ENCODE results near the gene STXBP4. TPM values are rescaled to one million over a fixed set of nuclear protein-coding genes. Genes with fewer than 3 reads are reported as not detected.

STXBP4 gene
- total RNA-seq, 1 donor from 2014 or later: 31.8 TPM

GRCh38 chr17:55210292-55210691 is 241.7 kb downstream of the STXBP4 start:
- no peak for TF ChIP-seq CTCF (IDR thresholded peaks at IDR 0.05; ENCODE audit: unreplicated experiment)
- H3K36me3 Mint-ChIP-seq: no peaks in the 10 kb centered on the region
- no peak for DNase-seq (ENCODE audit: low spot score in 2 of 2, unreplicated experiment in 2 of 2)
- H3K4me3 Mint-ChIP-seq: no peak overlapping the region
- H3K4me1 Mint-ChIP-seq: peaks cover 21% of the 10 kb centered on the region
- no peaks in the 10 kb centered on the region for H3K27me3 Mint-ChIP-seq (ENCODE audit: low read depth)
- H3K9me3 Mint-ChIP-seq: no peaks in the 10 kb centered on the region
- H3K27ac Mint-ChIP-seq: peak overlapping the region; percentile 30

- TF ChIP-seq CTCF (IDR thresholded peaks at IDR 0.05; ENCODE audit: unreplicated experiment): no peak
Observed at GRCh38 chr17:55212880-55213279, 244.3 kb downstream of the STXBP4 start.

GRCh38 chr17:55215711-55216110 is 247.1 kb downstream of the STXBP4 start:
- H3K4me3 Mint-ChIP-seq: no peak overlapping the region
- H3K27ac Mint-ChIP-seq: no peak overlapping the region
- peaks cover 26% of the 10 kb centered on the region for H3K27me3 Mint-ChIP-seq (ENCODE audit: low read depth)
- DNase-seq (ENCODE audit: low spot score in 2 of 2, unreplicated experiment in 2 of 2): no peak
- no peak for TF ChIP-seq CTCF (IDR thresholded peaks at IDR 0.05; ENCODE audit: unreplicated experiment)
- peaks cover 5% of the 10 kb centered on the region for H3K36me3 Mint-ChIP-seq
- H3K4me1 Mint-ChIP-seq: peaks cover 9% of the 10 kb centered on the region
- peaks cover 9% of the 10 kb centered on the region for H3K9me3 Mint-ChIP-seq

More at GRCh38 chr17:55212880-55213279, 244.3 kb downstream of the STXBP4 start:
- no peak for DNase-seq (ENCODE audit: low spot score in 2 of 2, unreplicated experiment in 2 of 2)
- H3K9me3 Mint-ChIP-seq: peaks cover 9% of the 10 kb centered on the region
- H3K4me3 Mint-ChIP-seq: no peak overlapping the region
- no peak overlapping the region for H3K27ac Mint-ChIP-seq
- peaks cover 6% of the 10 kb centered on the region for H3K27me3 Mint-ChIP-seq (ENCODE audit: low read depth)
- peaks cover 21% of the 10 kb centered on the region for H3K4me1 Mint-ChIP-seq
- H3K36me3 Mint-ChIP-seq: peaks cover 5% of the 10 kb centered on the region

GRCh38 chr17:55216888-55217287 is 248.3 kb downstream of the STXBP4 start:
- H3K36me3 Mint-ChIP-seq: peaks cover 5% of the 10 kb centered on the region
- H3K4me3 Mint-ChIP-seq: no peak overlapping the region
- H3K4me1 Mint-ChIP-seq: peaks cover 2% of the 10 kb centered on the region
- DNase-seq (ENCODE audit: low spot score in 2 of 2, unreplicated experiment in 2 of 2): no peak
- TF ChIP-seq CTCF (IDR thresholded peaks at IDR 0.05; ENCODE audit: unreplicated experiment): no peak
- H3K9me3 Mint-ChIP-seq: peaks cover 9% of the 10 kb centered on the region
- H3K27ac Mint-ChIP-seq: no peak overlapping the region
- H3K27me3 Mint-ChIP-seq (ENCODE audit: low read depth): peaks cover 29% of the 10 kb centered on the region

GRCh38 chr17:55219459-55219858 is 250.9 kb downstream of the STXBP4 start:
- peaks cover 5% of the 10 kb centered on the region for H3K36me3 Mint-ChIP-seq
- peaks cover 9% of the 10 kb centered on the region for H3K9me3 Mint-ChIP-seq
- H3K27ac Mint-ChIP-seq: no peak overlapping the region
- no peak for TF ChIP-seq CTCF (IDR thresholded peaks at IDR 0.05; ENCODE audit: unreplicated experiment)
- H3K4me1 Mint-ChIP-seq: no peaks in the 10 kb centered on the region
- peaks cover 45% of the 10 kb centered on the region for H3K27me3 Mint-ChIP-seq (ENCODE audit: low read depth)
- no peak overlapping the region for H3K4me3 Mint-ChIP-seq
- no peak for DNase-seq (ENCODE audit: low spot score in 2 of 2, unreplicated experiment in 2 of 2)

- no peaks in the 10 kb centered on the region for H3K4me1 Mint-ChIP-seq
- H3K4me3 Mint-ChIP-seq: no peak overlapping the region
- H3K36me3 Mint-ChIP-seq: peaks cover 5% of the 10 kb centered on the region
- peaks cover 48% of the 10 kb centered on the region for H3K27me3 Mint-ChIP-seq (ENCODE audit: low read depth)
- H3K9me3 Mint-ChIP-seq: peaks cover 9% of the 10 kb centered on the region
- no peak for DNase-seq (ENCODE audit: low spot score in 2 of 2, unreplicated experiment in 2 of 2)
- no peak overlapping the region for H3K27ac Mint-ChIP-seq
- no peak for TF ChIP-seq CTCF (IDR thresholded peaks at IDR 0.05; ENCODE audit: unreplicated experiment)
Observed at GRCh38 chr17:55219934-55220333, 251.4 kb downstream of the STXBP4 start.
